Stomach (tissue), 4 donors: ENCODE data around the gene LIN7A.

ENCODE experiments used
- CTCF ChIP-seq, 7 experiments: fragments of 450-650 bp in 4 of 7; fragments of 200-600 bp in 3 of 7; sonication (generic) in 3 of 7; IDR thresholded peaks; one replicate each; pipeline ENCODE4 v1.5.1; 2016 to 2019; ENCODE audit warnings: antibody characterized with exemption in 7 of 7, control low read depth in 2 of 7, mild to moderate bottlenecking in 1 of 7
- EP300 ChIP-seq: sonication (generic); formaldehyde crosslinking; IDR thresholded peaks from one replicate; pipeline ENCODE4 v1.6.1; 2017; ENCODE audit warnings: antibody characterized with exemption
- POLR2A ChIP-seq, 4 donors: fragments of 450-650 bp; IDR thresholded peaks; one replicate each; pipeline ENCODE4 v1.6.1; 2016; ENCODE audit warnings: antibody characterized with exemption in 4 of 4, control low read depth in 2 of 4, mild to moderate bottlenecking in 1 of 4, moderate library complexity in 1 of 4

GRCh38 chr12:80968326-80968725, 30.6 kb upstream of the LIN7A start:
- TF ChIP-seq POLR2A (IDR thresholded peaks at IDR 0.05) = no peak
- no peak for TF ChIP-seq CTCF (IDR thresholded peaks at IDR 0.05)
- TF ChIP-seq EP300 = no peak
